ENCODE measurements around the gene RXFP2.
A peak's percentile ranks its signal among the peaks of the same experiment; 100 is the strongest.

The RXFP2 gene

DNA sequence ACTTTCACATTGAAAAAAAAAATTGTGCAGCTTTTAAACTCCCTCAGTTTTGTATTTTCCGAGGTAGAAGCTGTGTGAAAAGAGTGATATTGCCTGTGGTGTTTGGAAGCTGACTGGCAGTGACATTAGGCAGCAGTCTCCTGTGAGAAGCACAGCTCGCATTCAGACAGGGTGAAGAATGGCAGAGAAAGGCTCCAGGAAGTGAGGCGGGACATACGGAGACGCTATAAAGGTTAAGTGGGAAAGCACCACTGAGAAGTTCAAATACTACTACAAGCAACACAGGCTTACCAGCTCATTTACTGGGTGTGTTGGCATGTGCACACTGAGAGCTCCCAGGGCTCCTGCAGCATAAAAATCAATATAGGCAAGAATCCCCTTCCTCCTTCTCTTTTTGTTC is 88.4 kb downstream of the RXFP2 start:
- Histone ChIP-seq H3K56ac (ENCODE audit: low read length) (no peak overlapping the region), H3K4me2 (ENCODE audit: low read length) (no peak overlapping the region), H3K79me1 (ENCODE audit: low read length) (no peaks in the 10 kb centered on the region), H3K4ac (ENCODE audit: low read depth, low read length) (no peak overlapping the region), H3K4me3 (ENCODE audit: low read length) (no peak overlapping the region), H3K23ac (ENCODE audit: low read length) (no peak overlapping the region), H3K18ac (ENCODE audit: low read length) (no peak overlapping the region), H3K4me1 (ENCODE audit: control insufficient read depth, low read depth, low read length) (no peaks in the 10 kb centered on the region), H2BK15ac (replicated peaks; ENCODE audit: low read depth) (no peak overlapping the region), H4K5ac (ENCODE audit: low read length) (no peak overlapping the region), H3K27ac (ENCODE audit: low read depth, low read length) (no peak overlapping the region), H4K8ac (ENCODE audit: low read depth, low read length) (no peak overlapping the region), H3K79me2 (ENCODE audit: control insufficient read depth, insufficient read depth, low read length) (no peaks in the 10 kb centered on the region), H2AK5ac (ENCODE audit: low read length) (no peak overlapping the region), H3K9ac (ENCODE audit: low read length) (no peak overlapping the region), H2BK5ac (ENCODE audit: low read length) (no peak overlapping the region), H2BK120ac (ENCODE audit: low read depth, low read length) (no peak overlapping the region), H3K27me3 (ENCODE audit: insufficient read depth, low read length, poor library complexity) (no peaks in the 10 kb centered on the region), H3K36me3 (ENCODE audit: control insufficient read depth, insufficient read depth, low read length) (no peaks in the 10 kb centered on the region)
- WGBS (ENCODE audit: extremely low coverage, insufficient coverage, low lambda C conversion rate) = no CpG with 5 or more reads among the region's 5 CpGs
- peak; percentile 29 for DNase-seq

DNA sequence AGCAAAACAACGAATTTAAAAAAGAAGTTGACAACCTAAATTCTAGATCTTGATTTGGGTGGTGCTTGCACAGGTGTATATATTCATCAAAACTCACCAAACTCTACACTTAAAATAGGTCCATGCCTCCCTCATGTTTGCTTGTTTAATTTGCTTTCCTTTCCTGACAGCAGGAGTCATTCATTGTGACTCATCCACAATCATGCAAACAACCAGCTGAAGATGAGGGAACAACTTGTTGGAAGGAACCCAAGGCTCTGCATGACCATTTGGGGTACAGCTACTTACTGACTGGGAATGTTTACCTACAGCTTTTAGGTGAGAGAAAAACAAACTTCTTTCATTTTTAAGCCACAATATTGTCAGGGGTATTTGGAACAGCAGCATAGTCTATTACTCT is 96.6 kb downstream of the RXFP2 start:
- no peak overlapping the region for H2BK15ac ChIP-seq (replicated peaks; ENCODE audit: low read depth)
- H2BK5ac ChIP-seq (ENCODE audit: low read length) = no peak overlapping the region
- no peak overlapping the region for H2BK120ac ChIP-seq (ENCODE audit: low read depth, low read length)
- H3K4me1 ChIP-seq (ENCODE audit: control insufficient read depth, low read depth, low read length) = no peaks in the 10 kb centered on the region
- H3K56ac ChIP-seq (ENCODE audit: low read length) = no peak overlapping the region
- no peak overlapping the region for H3K23ac ChIP-seq (ENCODE audit: low read length)
- H3K4ac ChIP-seq (ENCODE audit: low read depth, low read length) = no peak overlapping the region
- H3K36me3 ChIP-seq (ENCODE audit: control insufficient read depth, insufficient read depth, low read length) = no peaks in the 10 kb centered on the region
- no peak overlapping the region for H3K27ac ChIP-seq (ENCODE audit: low read depth, low read length)
- H2AK5ac ChIP-seq (ENCODE audit: low read length) = no peak overlapping the region
- no peaks in the 10 kb centered on the region for H3K79me2 ChIP-seq (ENCODE audit: control insufficient read depth, insufficient read depth, low read length)
- H4K5ac ChIP-seq (ENCODE audit: low read length) = no peak overlapping the region
- no CpG with 5 or more reads among the region's 1 CpG for WGBS (ENCODE audit: extremely low coverage, insufficient coverage, low lambda C conversion rate)
- H3K79me1 ChIP-seq (ENCODE audit: low read length) = no peaks in the 10 kb centered on the region
- H3K4me2 ChIP-seq (ENCODE audit: low read length) = no peak overlapping the region
- H3K4me3 ChIP-seq (ENCODE audit: low read length) = no peak overlapping the region
- H3K27me3 ChIP-seq (ENCODE audit: insufficient read depth, low read length, poor library complexity) = no peaks in the 10 kb centered on the region
- H4K8ac ChIP-seq (ENCODE audit: low read depth, low read length) = no peak overlapping the region
- H3K9ac ChIP-seq (ENCODE audit: low read length) = no peak overlapping the region
- no peak overlapping the region for H3K18ac ChIP-seq (ENCODE audit: low read length)
- no peak for DNase-seq

DNA sequence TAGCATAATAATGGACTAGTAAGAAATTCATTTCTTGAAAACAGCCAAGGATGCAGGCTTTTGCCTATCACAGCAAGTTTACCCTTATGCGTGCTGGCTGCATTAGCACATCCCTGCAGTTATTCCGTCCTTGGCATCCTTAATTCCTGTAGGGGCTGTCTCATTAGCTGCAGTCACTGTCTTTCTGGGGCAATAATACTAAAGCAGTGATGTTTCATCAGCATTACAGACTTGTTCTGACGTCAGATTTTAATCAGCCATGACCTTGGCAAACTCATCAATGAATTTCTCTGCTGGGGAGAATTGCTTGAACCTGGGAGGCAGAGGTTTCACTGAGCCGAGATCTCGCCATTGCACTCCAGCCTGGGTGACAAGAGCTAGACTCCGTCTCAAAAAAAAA is 103.7 kb downstream of the RXFP2 start:
- Histone ChIP-seq H4K8ac (ENCODE audit: low read depth, low read length) (no peak overlapping the region), H3K79me1 (ENCODE audit: low read length) (no peaks in the 10 kb centered on the region), H3K36me3 (ENCODE audit: control insufficient read depth, insufficient read depth, low read length) (no peaks in the 10 kb centered on the region), H3K56ac (ENCODE audit: low read length) (no peak overlapping the region), H2AK5ac (ENCODE audit: low read length) (no peak overlapping the region), H3K27ac (ENCODE audit: low read depth, low read length) (no peak overlapping the region), H2BK15ac (replicated peaks; ENCODE audit: low read depth) (no peak overlapping the region), H2BK120ac (ENCODE audit: low read depth, low read length) (no peak overlapping the region), H3K27me3 (ENCODE audit: insufficient read depth, low read length, poor library complexity) (peaks cover 3% of the 10 kb centered on the region), H2BK5ac (ENCODE audit: low read length) (no peak overlapping the region), H3K79me2 (ENCODE audit: control insufficient read depth, insufficient read depth, low read length) (no peaks in the 10 kb centered on the region), H3K9ac (ENCODE audit: low read length) (no peak overlapping the region), H3K23ac (ENCODE audit: low read length) (no peak overlapping the region), H3K4me1 (ENCODE audit: control insufficient read depth, low read depth, low read length) (no peaks in the 10 kb centered on the region), H4K5ac (ENCODE audit: low read length) (no peak overlapping the region), H3K4ac (ENCODE audit: low read depth, low read length) (no peak overlapping the region), H3K18ac (ENCODE audit: low read length) (no peak overlapping the region), H3K4me3 (ENCODE audit: low read length) (no peak overlapping the region), H3K4me2 (ENCODE audit: low read length) (no peak overlapping the region)
- WGBS (ENCODE audit: extremely low coverage, insufficient coverage, low lambda C conversion rate) = no CpG with 5 or more reads among the region's 6 CpGs
- DNase-seq = no peak

DNA sequence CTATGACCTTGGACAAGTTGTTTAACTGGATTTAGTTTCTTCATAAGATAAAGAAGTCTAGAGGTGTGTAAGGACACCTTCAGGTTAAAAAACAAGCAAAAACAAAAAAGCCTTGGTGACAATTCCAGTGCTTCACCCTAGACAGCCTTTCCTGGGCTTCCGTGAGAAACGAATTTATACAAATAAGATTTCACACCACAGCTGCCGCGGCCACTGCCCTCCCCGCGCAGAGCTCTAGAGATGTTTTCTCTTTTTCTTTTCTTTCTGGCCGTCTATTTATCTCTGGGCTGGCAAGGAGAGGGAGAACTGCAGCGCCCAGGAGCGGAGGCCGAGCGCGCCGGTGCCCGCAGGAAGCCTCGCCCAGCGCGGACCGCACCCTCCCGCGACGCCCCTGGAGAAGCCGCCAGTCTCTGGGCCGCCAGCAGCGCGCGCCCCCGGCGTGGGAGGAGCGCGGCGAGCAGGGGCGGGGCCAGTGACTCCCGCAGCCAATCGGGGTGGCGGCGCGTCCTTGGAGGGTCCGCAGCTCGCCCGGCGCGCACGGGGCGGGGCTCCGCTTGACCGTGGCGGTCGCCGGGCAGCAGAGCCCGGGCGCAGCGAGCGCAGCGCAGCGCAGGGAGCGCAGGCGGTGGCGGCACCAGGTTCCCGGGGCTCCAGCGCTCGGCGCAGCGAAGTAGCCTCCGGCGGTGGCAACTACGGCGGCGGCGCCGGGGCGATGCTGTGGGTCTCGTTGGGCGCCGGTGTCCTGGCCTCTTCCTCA is 107.0 kb downstream of the RXFP2 start:
- H3K4me3 ChIP-seq (ENCODE audit: low read length) = peak overlapping the region; percentile 44
- H3K79me1 ChIP-seq (ENCODE audit: low read length) = no peaks in the 10 kb centered on the region
- H3K79me2 ChIP-seq (ENCODE audit: control insufficient read depth, insufficient read depth, low read length) = no peaks in the 10 kb centered on the region
- peak overlapping the region; percentile 58 for H3K4me2 ChIP-seq (ENCODE audit: low read length)
- H3K4ac ChIP-seq (ENCODE audit: low read depth, low read length) = no peak overlapping the region
- H3K23ac ChIP-seq (ENCODE audit: low read length) = no peak overlapping the region
- WGBS (ENCODE audit: extremely low coverage, insufficient coverage, low lambda C conversion rate) = no CpG with 5 or more reads among the region's 74 CpGs
- H2AK5ac ChIP-seq (ENCODE audit: low read length) = no peak overlapping the region
- peak overlapping the region; percentile 59 for H3K9ac ChIP-seq (ENCODE audit: low read length)
- no peak overlapping the region for H2BK120ac ChIP-seq (ENCODE audit: low read depth, low read length)
- H3K27me3 ChIP-seq (ENCODE audit: insufficient read depth, low read length, poor library complexity) = peaks cover 3% of the 10 kb centered on the region
- no peak overlapping the region for H4K5ac ChIP-seq (ENCODE audit: low read length)
- H3K4me1 ChIP-seq (ENCODE audit: control insufficient read depth, low read depth, low read length) = no peaks in the 10 kb centered on the region
- H2BK15ac ChIP-seq (replicated peaks; ENCODE audit: low read depth) = no peak overlapping the region
- H3K18ac ChIP-seq (ENCODE audit: low read length) = peak overlapping the region; percentile 19
- peak; percentile 88 for DNase-seq
- H3K36me3 ChIP-seq (ENCODE audit: control insufficient read depth, insufficient read depth, low read length) = no peaks in the 10 kb centered on the region
- peak overlapping the region; percentile 78 for H3K56ac ChIP-seq (ENCODE audit: low read length)
- H4K8ac ChIP-seq (ENCODE audit: low read depth, low read length) = no peak overlapping the region
- no peak overlapping the region for H3K27ac ChIP-seq (ENCODE audit: low read depth, low read length)
- no peak overlapping the region for H2BK5ac ChIP-seq (ENCODE audit: low read length)

DNA sequence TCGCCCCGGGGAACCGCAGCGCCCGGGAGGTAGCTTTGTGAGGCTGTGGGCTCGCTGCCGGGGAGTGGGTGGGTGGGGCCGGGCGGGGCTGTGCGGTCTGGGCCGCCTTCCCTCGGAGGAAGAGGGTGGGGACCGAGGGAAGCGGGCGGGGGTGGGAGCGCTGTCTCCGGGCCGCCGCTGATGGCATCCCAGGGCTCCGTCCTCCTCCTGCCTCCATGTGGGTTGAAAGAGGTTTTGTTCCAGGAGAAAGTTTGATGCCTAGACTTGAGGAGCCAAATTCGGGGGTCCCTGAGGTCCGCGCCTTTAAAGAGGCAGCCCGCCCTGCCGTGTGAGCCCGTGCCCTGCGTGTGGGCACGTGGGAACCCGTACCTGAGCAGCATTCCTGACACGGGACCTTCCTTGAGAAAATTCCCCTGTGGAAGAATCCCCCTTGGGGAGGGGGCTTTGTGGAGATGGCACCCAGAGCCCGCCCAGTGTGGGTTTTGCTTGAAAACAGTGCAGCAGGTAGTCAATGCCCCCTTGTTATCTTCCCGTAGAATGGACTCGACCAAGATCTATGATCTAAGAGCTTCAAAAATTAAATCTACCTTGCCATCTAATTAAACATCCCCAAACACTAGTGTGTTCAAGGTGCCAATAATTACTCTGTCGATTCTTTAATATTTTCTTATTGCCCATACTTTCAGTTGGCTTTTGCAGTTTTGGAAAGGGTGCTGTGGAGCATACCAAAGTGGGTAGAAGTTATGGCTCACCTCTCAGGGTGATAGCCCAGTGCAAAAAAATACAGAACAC is 107.8 kb downstream of the RXFP2 start:
- Histone ChIP-seq H3K23ac (ENCODE audit: low read length) (no peak overlapping the region), H2BK5ac (ENCODE audit: low read length) (no peak overlapping the region), H2BK15ac (replicated peaks; ENCODE audit: low read depth) (no peak overlapping the region), H3K4me2 (ENCODE audit: low read length) (peak overlapping the region; percentile 51), H3K9ac (ENCODE audit: low read length) (peak overlapping the region; percentile 59), H3K4me3 (ENCODE audit: low read length) (no peak overlapping the region), H3K27me3 (ENCODE audit: insufficient read depth, low read length, poor library complexity) (peaks cover 3% of the 10 kb centered on the region), H3K79me2 (ENCODE audit: control insufficient read depth, insufficient read depth, low read length) (no peaks in the 10 kb centered on the region), H3K27ac (ENCODE audit: low read depth, low read length) (no peak overlapping the region), H3K18ac (ENCODE audit: low read length) (peak overlapping the region; percentile 19), H3K4me1 (ENCODE audit: control insufficient read depth, low read depth, low read length) (no peaks in the 10 kb centered on the region), H2AK5ac (ENCODE audit: low read length) (no peak overlapping the region), H2BK120ac (ENCODE audit: low read depth, low read length) (no peak overlapping the region), H3K36me3 (ENCODE audit: control insufficient read depth, insufficient read depth, low read length) (no peaks in the 10 kb centered on the region), H3K56ac (ENCODE audit: low read length) (peak overlapping the region; percentile 78), H4K8ac (ENCODE audit: low read depth, low read length) (no peak overlapping the region), H3K4ac (ENCODE audit: low read depth, low read length) (no peak overlapping the region), H3K79me1 (ENCODE audit: low read length) (no peaks in the 10 kb centered on the region), H4K5ac (ENCODE audit: low read length) (no peak overlapping the region)
- no CpG with 5 or more reads among the region's 34 CpGs for WGBS (ENCODE audit: extremely low coverage, insufficient coverage, low lambda C conversion rate)
- DNase-seq = peak; percentile 29
